H1 (cell line): Measurements from ENCODE around the gene KDM1A. TPM values are rescaled to one million over a fixed set of nuclear protein-coding genes. Genes with fewer than 3 reads are reported as not detected.

Experiments
- CTCF ChIA-PET: fragments of 300-600 bp; sonication (Branson Sonifier 250); formaldehyde crosslinking; loops from one replicate; lab custom pipeline; 2021; ENCODE audit not compliant: partially characterized antibody; lab: Charles Lee
- POLR2A ChIA-PET: fragments of 300-600 bp; sonication (Branson Sonifier 250); formaldehyde crosslinking; loops from one replicate; lab custom pipeline; 2021; ENCODE audit warnings: inconsistent platforms; ENCODE audit not compliant: partially characterized antibody; lab: Charles Lee
- DNase-seq, 2 experiments: peaks; one replicate each; pipeline versions ENCODE4 v3.0.0 to v3.0.0-alpha.2; 2010 to 2022; ENCODE audit warnings: low spot score in 2 of 2, low read depth in 1 of 2, mixed read lengths in 1 of 2
- FAIRE-seq: peaks from 2 replicates; lab custom pipeline; 2011; peaks lifted over from hg19 to GRCh38; lab: Jason Lieb, UNC
- H2AFZ ChIP-seq: 2 replicates; pipeline ENCODE4 v1.8.1; 2012; ENCODE audit warnings: low read length, inconsistent platforms
- H2AK5ac ChIP-seq: 2 replicates; pipeline ENCODE4 v1.6.1; 2013; ENCODE audit warnings: low read depth, low read length
- H2BK120ac ChIP-seq: replicated peaks from 2 replicates; pipeline ENCODE3; 2013; ENCODE audit warnings: low read depth, low read length, inconsistent platforms
- H2BK12ac ChIP-seq: 2 replicates; pipeline ENCODE4 v1.6.1; 2013; ENCODE audit warnings: low read depth, low read length
- H2BK15ac ChIP-seq: 2 replicates; pipeline ENCODE4 v1.6.1; 2013; ENCODE audit warnings: low read length
- H2BK20ac ChIP-seq: 2 replicates; pipeline ENCODE4 v1.6.1; 2013; ENCODE audit warnings: low read length
- H2BK5ac ChIP-seq: 2 replicates; pipeline ENCODE4 v1.6.1; 2013; ENCODE audit warnings: low read depth, low read length
- H3K14ac ChIP-seq: 2 replicates; pipeline ENCODE4 v1.6.1; 2013; ENCODE audit warnings: inconsistent platforms; ENCODE audit not compliant: insufficient read length
- H3K18ac ChIP-seq: 2 replicates; pipeline ENCODE4 v1.6.1; 2013; ENCODE audit warnings: low read length; ENCODE audit errors: extremely low read depth
- H3K23ac ChIP-seq: 2 replicates; pipeline ENCODE4 v1.6.1; 2013; ENCODE audit warnings: inconsistent platforms; ENCODE audit not compliant: insufficient read length
- H3K23me2 ChIP-seq: 2 replicates; pipeline ENCODE4 v1.6.1; 2013; ENCODE audit warnings: low read depth, low read length
- H3K27ac ChIP-seq: 2 replicates; pipeline ENCODE4 v1.6.1; 2011; ENCODE audit warnings: low read depth, low read length, inconsistent platforms
- H3K27me3 ChIP-seq, 4 experiments: replicated peaks in 1 of 4; 1 replicate in 1 of 4; 2 replicates in 3 of 4; pipeline versions ENCODE4 v1.6.1 to v1.8.1; 2011 to 2013; ENCODE audit warnings: low read length in 3 of 4, mild to moderate bottlenecking in 3 of 4, inconsistent platforms in 2 of 4, mixed read lengths in 2 of 4, moderate library complexity in 1 of 4; ENCODE audit not compliant: control insufficient read depth in 3 of 4, insufficient read depth in 3 of 4; ENCODE audit errors: extremely low read depth in 1 of 4
- H3K36me3 ChIP-seq, 4 experiments: 2 replicates each; pipeline versions ENCODE4 v1.6.1 to v1.8.1; 2011 to 2013; ENCODE audit warnings: mild to moderate bottlenecking in 4 of 4, low read length in 3 of 4, moderate library complexity in 2 of 4, control low read depth in 1 of 4, inconsistent platforms in 1 of 4; ENCODE audit not compliant: insufficient read depth in 4 of 4, control insufficient read depth in 2 of 4
- H3K4ac ChIP-seq: replicated peaks from 2 replicates; pipeline ENCODE3; 2013; ENCODE audit warnings: low read length, low read depth, mixed read lengths, inconsistent platforms; ENCODE audit not compliant: insufficient read length
- H3K4me1 ChIP-seq, 4 experiments: replicated peaks in 1 of 4; 1 replicate in 1 of 4; 2 replicates in 3 of 4; pipeline versions ENCODE4 v1.6.1 to v1.8.1; 2011 to 2013; ENCODE audit warnings: low read length in 3 of 4, inconsistent platforms in 2 of 4, mixed read lengths in 1 of 4; ENCODE audit not compliant: insufficient read depth in 4 of 4, control insufficient read depth in 3 of 4
- H3K4me2 ChIP-seq, 2 experiments: 2 replicates each; pipeline versions ENCODE4 v1.6.1 to v1.8.1; 2011 to 2013; ENCODE audit warnings: low read depth in 2 of 2, low read length in 2 of 2, control low read depth in 1 of 2, inconsistent platforms in 1 of 2, mild to moderate bottlenecking in 1 of 2; ENCODE audit not compliant: insufficient read depth in 1 of 2
- H3K4me3 ChIP-seq, 4 experiments: fragments of 200-600, 300-600 bp in 1 of 4; sonication (generic), shearing (Covaris generic), sonication (Bioruptor Twin) in 1 of 4; 2 replicates each; pipeline versions ENCODE4 v1.5.1 to v1.8.1; 2011 to 2016; ENCODE audit warnings: low read length in 4 of 4, low read depth in 3 of 4, control low read depth in 2 of 4, inconsistent platforms in 2 of 4, mild to moderate bottlenecking in 2 of 4, mixed read lengths in 1 of 4, moderate library complexity in 1 of 4; ENCODE audit not compliant: insufficient read depth in 2 of 4; ENCODE audit errors: extremely low read depth in 1 of 4
- H3K56ac ChIP-seq: replicated peaks from 2 replicates; pipeline ENCODE3; 2013; ENCODE audit warnings: low read depth, mild to moderate bottlenecking, mixed read lengths, low read length, inconsistent platforms; ENCODE audit not compliant: insufficient read length
- H3K79me1 ChIP-seq: 2 replicates; pipeline ENCODE4 v1.6.1; 2013; ENCODE audit warnings: low read depth, low read length, control low read depth
- H3K79me2 ChIP-seq, 2 experiments: 2 replicates each; pipeline versions ENCODE4 v1.6.1 to v1.8.1; 2012 to 2013; ENCODE audit warnings: low read length in 2 of 2, mild to moderate bottlenecking in 2 of 2, inconsistent platforms in 1 of 2; ENCODE audit not compliant: insufficient read depth in 2 of 2, control insufficient read depth in 1 of 2
- H3K9ac ChIP-seq, 4 experiments: replicated peaks in 1 of 4; 1 replicate in 1 of 4; 2 replicates in 3 of 4; pipeline versions ENCODE4 v1.6.1 to v1.8.1; 2011 to 2013; ENCODE audit warnings: low read depth in 3 of 4, low read length in 3 of 4, control low read depth in 2 of 4, mild to moderate bottlenecking in 2 of 4, moderate library complexity in 2 of 4, inconsistent platforms in 1 of 4; ENCODE audit errors: extremely low read depth in 1 of 4
- H3K9me3 ChIP-seq, 2 experiments: 2 replicates each; pipeline versions ENCODE4 v1.6.1 to v1.8.1; 2012 to 2013; ENCODE audit warnings: mild to moderate bottlenecking in 2 of 2, moderate library complexity in 2 of 2, control low read depth in 1 of 2, inconsistent platforms in 1 of 2, low read depth in 1 of 2, low read length in 1 of 2, mixed read lengths in 1 of 2; ENCODE audit not compliant: insufficient read depth in 2 of 2
- H4K20me1 ChIP-seq, 2 experiments: replicated peaks in 1 of 2; 2 replicates each; pipeline versions ENCODE3 to v1.8.1; 2011 to 2013; ENCODE audit warnings: inconsistent platforms in 2 of 2, low read length in 2 of 2, mild to moderate bottlenecking in 1 of 2; ENCODE audit not compliant: insufficient read depth in 2 of 2, control insufficient read depth in 1 of 2
- H4K5ac ChIP-seq: 2 replicates; pipeline ENCODE4 v1.6.1; 2013; ENCODE audit warnings: low read length, low read depth, mixed read lengths, inconsistent platforms; ENCODE audit not compliant: insufficient read length
- H4K8ac ChIP-seq: 2 replicates; pipeline ENCODE4 v1.8.0; 2013; ENCODE audit warnings: mild to moderate bottlenecking, moderate library complexity, low read length, inconsistent platforms; ENCODE audit not compliant: insufficient read depth; ENCODE audit errors: extremely low read depth
- H4K91ac ChIP-seq: replicated peaks from 2 replicates; pipeline ENCODE3; 2013; ENCODE audit warnings: low read length, mixed read lengths, inconsistent platforms; ENCODE audit not compliant: insufficient read length
- FOSL1 ChIP-seq: IDR thresholded peaks from 2 replicates; pipeline ENCODE4 v1.6.1; 2011; ENCODE audit warnings: mild to moderate bottlenecking, low read depth, low read length, moderate library complexity; ENCODE audit not compliant: insufficient read depth
- SUZ12 ChIP-seq: fragments of 200-600 bp; sonication (generic); IDR thresholded peaks from 2 replicates; pipeline ENCODE4 v1.6.1; 2012; ENCODE audit warnings: mild to moderate bottlenecking, inconsistent platforms, low read length, moderate library complexity, mixed read lengths
- WGBS, 2 experiments: shearing (Covaris generic) in 1 of 2; methylation state at CpG; one replicate each; pipeline versions ENCODE4 v1.1.6 to v1.1.7; 2013 to 2015; ENCODE audit warnings: low lambda C conversion rate in 2 of 2, mixed read lengths in 2 of 2, inconsistent platforms in 1 of 2, low coverage in 1 of 2, missing lambda C conversion rate in 1 of 2; ENCODE audit not compliant: insufficient replicate concordance in 2 of 2, insufficient coverage in 1 of 2, insufficient read length in 1 of 2; ENCODE audit errors: extremely low coverage in 1 of 2, missing lambda C conversion rate in 1 of 2; 5-methylcytosine and 5-hydroxymethylcytosine counted together
- polyA plus RNA-seq, 7 experiments: library from polyadenylated mRNA; depleted of rRNA in 3 of 7; stranded (reverse) in 5 of 7; unstranded in 2 of 7; fragments of >200 nt in 5 of 7; fragments of 200-250 nt in 2 of 7; gene quantifications; 1 replicate in 5 of 7; 2 replicates in 1 of 7; 4 replicates in 1 of 7; pipeline versions ENCODE4 v1.2.1 to v1.2.3, GENCODE V29; 2011 to 2013; ENCODE audit warnings: missing spikeins in 2 of 7, mixed read lengths in 2 of 7
- total RNA-seq: library from RNA; stranded (reverse); fragmentation: NEBNext Ultra II Directional; extraction: Animal tissue kit (Norgen Biotek cat#: 25700); gene quantifications from 2 replicates; pipeline ENCODE4 v1.2.1, GENCODE V29; 2021

Gene KDM1A
- total and polyA plus RNA-seq, 2 of the 8 experiments (the other 6 are each of a cell fraction or from before 2014, with no cell fraction given) = 216 to 275 TPM

GRCh38 chr1:23099171-23099536 is 79.9 kb downstream of the KDM1A start:
- DNase-seq = no peak
- no peak overlapping the region for H3K27ac ChIP-seq

More at GRCh38 chr1:23099171-23099536, 79.9 kb downstream of the KDM1A start:
- no peak for TF ChIP-seq SUZ12
- no peak for TF ChIP-seq FOSL1
- Histone ChIP-seq H2BK15ac (no peak overlapping the region), H3K4me3 (no peak overlapping the region), H2AFZ (no peak overlapping the region), H4K5ac (no peak overlapping the region), H3K36me3 (peaks cover under 1 to 7% (median 2%) of the 10 kb centered on the region in 4 experiments; a peak in 5 of 8 replicates), H4K91ac (no peak overlapping the region), H2AK5ac (no peak overlapping the region), H3K27me3 (no peaks in the 10 kb centered on the region), H4K8ac (no peak overlapping the region), H3K23me2 (no peaks in the 10 kb centered on the region; the same call in 1 of the 2 replicates), H2BK120ac (no peak overlapping the region), H3K79me2 (peaks cover 4 to 25% of the 10 kb centered on the region in 2 experiments; a peak in 3 of 4 replicates), H3K79me1 (0 out of 2 replicates have a peak, but pooled peaks cover 4% of the 10 kb centered on the region), H3K9me3 (no peaks in the 10 kb centered on the region), H3K14ac (no peak overlapping the region), H3K4me1 (peaks cover 0 to 5% (median 1%) of the 10 kb centered on the region in 4 experiments; a peak in 2 of 7 replicates), H3K18ac (no peak overlapping the region), H3K23ac (no peak overlapping the region), H2BK12ac (no peak overlapping the region), H2BK5ac (no peak overlapping the region), H2BK20ac (no peak overlapping the region), H3K4me2 (no peak overlapping the region), H3K4ac (no peak overlapping the region), H3K56ac (no peak overlapping the region), H4K20me1 (peaks cover 5 to 8% of the 10 kb centered on the region in 2 experiments), H3K9ac (no peak overlapping the region)
- ChIA-PET CTCF (interaction anchor here (1.0 to 27.1 kb wide), 30 partner anchors 9 to 179 kb away, joined by 3 to 705 read pairs (median 5); partner anchors contain the start of genes LACTBL1 and LUZP1), POLR2A (interaction anchor here (0.8 to 3.1 kb wide), 6 partner anchors 11 to 86 kb away, joined by 3 to 19 read pairs (median 8); partner anchors contain the start of gene LUZP1)
- no peak for FAIRE-seq
- 100% methylated on average over 1 of the region's 1 CpG; no CpG with 5 or more reads in 1 of the 2 experiments for WGBS, 2 experiments
